ENCODE data around the gene SEPTIN11. TPM values are rescaled to one million over a fixed set of nuclear protein-coding genes. Genes with fewer than 3 reads are reported as not detected.

The SEPTIN11 gene
- polyA plus RNA-seq, 1 donor (not counting 4 experiments of a cell fraction or from before 2014, with no cell fraction given) = 99.3 TPM

GRCh38 chr4:76943129-76943620 lies 6.4 kb upstream of the SEPTIN11 start:
- peak; percentile 86 for FAIRE-seq
- no peak overlapping the region for H2AFZ ChIP-seq (ENCODE audit: control insufficient read depth, low read length)
- no peaks in the 10 kb centered on the region for H3K9me1 ChIP-seq (ENCODE audit: control insufficient read depth, extremely low read depth, insufficient read depth, low read length)
- H3K79me2 ChIP-seq (ENCODE audit: control insufficient read depth, insufficient read depth, low read length) = peaks cover 1% of the 10 kb centered on the region
- H3K27me3 ChIP-seq (ENCODE audit: control insufficient read depth, extremely low read depth, insufficient read depth, low read length) = no peaks in the 10 kb centered on the region
- TF ChIP-seq EZH2 (IDR thresholded peaks at IDR 0.05; ENCODE audit: low read length) (no peak), CTCF (optimal IDR thresholded peaks at IDR 0.05 in 1 of 3, IDR thresholded peaks at IDR 0.05 in 1 of 3, conservative IDR thresholded peaks at IDR 0.05 in 1 of 3; ENCODE audit: extremely low read depth in 1 of 3, insufficient read depth in 2 of 3, low read length in 3 of 3) (no peak)
- no peak overlapping the region for H3K9ac ChIP-seq (ENCODE audit: control insufficient read depth, extremely low read depth, insufficient read depth, low read length)
- DNase-seq (ENCODE audit: low read depth, low spot score) = peak; percentile 28
- no peaks in the 10 kb centered on the region for H3K36me3 ChIP-seq (ENCODE audit: control insufficient read depth in 2 of 2, extremely low read depth in 1 of 2, insufficient read depth in 2 of 2, low read length in 2 of 2)
- H3K27ac ChIP-seq (ENCODE audit: control insufficient read depth, insufficient read depth, low read length) = no peak overlapping the region
- no peaks in the 10 kb centered on the region for H4K20me1 ChIP-seq (ENCODE audit: control insufficient read depth, extremely low read depth, insufficient read depth, low read length)
- no peak overlapping the region for H3K4me3 ChIP-seq (ENCODE audit: control insufficient read depth in 2 of 3, extremely low read depth in 1 of 3, insufficient read depth in 2 of 3, low read depth in 1 of 3, low read length in 3 of 3)
- H3K9me3 ChIP-seq (ENCODE audit: control insufficient read depth, low read depth, low read length) = no peaks in the 10 kb centered on the region
- H3K4me2 ChIP-seq (ENCODE audit: control insufficient read depth, extremely low read depth, insufficient read depth, low read depth, low read length) = no peak overlapping the region
- peaks cover 12% of the 10 kb centered on the region for H3K4me1 ChIP-seq (ENCODE audit: control insufficient read depth, extremely low read depth, insufficient read depth, low read length)
- dilution Hi-C loops (cut with MboI; ENCODE audit: extremely low pct_ligation_motif_present, low sequenced_read_pairs) = no loop called here

GRCh38 chr4:76943790-76944189 lies 5.8 kb upstream of the SEPTIN11 start:
- Histone ChIP-seq H3K27ac (ENCODE audit: control insufficient read depth, insufficient read depth, low read length) (no peak overlapping the region), H3K9ac (ENCODE audit: control insufficient read depth, extremely low read depth, insufficient read depth, low read length) (no peak overlapping the region), H3K36me3 (ENCODE audit: control insufficient read depth in 2 of 2, extremely low read depth in 1 of 2, insufficient read depth in 2 of 2, low read length in 2 of 2) (no peaks in the 10 kb centered on the region), H3K4me1 (ENCODE audit: control insufficient read depth, extremely low read depth, insufficient read depth, low read length) (peaks cover 16% of the 10 kb centered on the region), H3K9me1 (ENCODE audit: control insufficient read depth, extremely low read depth, insufficient read depth, low read length) (no peaks in the 10 kb centered on the region), H4K20me1 (ENCODE audit: control insufficient read depth, extremely low read depth, insufficient read depth, low read length) (no peaks in the 10 kb centered on the region), H3K27me3 (ENCODE audit: control insufficient read depth, extremely low read depth, insufficient read depth, low read length) (no peaks in the 10 kb centered on the region), H3K4me2 (ENCODE audit: control insufficient read depth, extremely low read depth, insufficient read depth, low read depth, low read length) (no peak overlapping the region), H3K9me3 (ENCODE audit: control insufficient read depth, low read depth, low read length) (no peaks in the 10 kb centered on the region), H3K4me3 (ENCODE audit: control insufficient read depth in 2 of 3, extremely low read depth in 1 of 3, insufficient read depth in 2 of 3, low read depth in 1 of 3, low read length in 3 of 3) (no peak overlapping the region), H3K79me2 (ENCODE audit: control insufficient read depth, insufficient read depth, low read length) (peaks cover 8% of the 10 kb centered on the region), H2AFZ (ENCODE audit: control insufficient read depth, low read length) (no peak overlapping the region)
- TF ChIP-seq CTCF (optimal IDR thresholded peaks at IDR 0.05 in 1 of 3, IDR thresholded peaks at IDR 0.05 in 1 of 3, conservative IDR thresholded peaks at IDR 0.05 in 1 of 3; ENCODE audit: extremely low read depth in 1 of 3, insufficient read depth in 2 of 3, low read length in 3 of 3) = no peak
- FAIRE-seq (no peak), DNase-seq (ENCODE audit: low read depth, low spot score) (no peak)
- dilution Hi-C loops (cut with MboI; ENCODE audit: extremely low pct_ligation_motif_present, low sequenced_read_pairs) = no loop called here

All from keratinocyte (primary cell).